GM12878 (cell line): Measurements from ENCODE around the gene SERPINE2.

Source experiments
- CREB1 ChIP-seq: IDR thresholded peaks from 2 replicates; pipeline ENCODE4 v1.6.1; 2012; ENCODE audit warnings: low read depth, mild to moderate bottlenecking, inconsistent platforms
- TAF1 ChIP-seq: IDR thresholded peaks from 2 replicates; pipeline ENCODE4 v1.6.1; 2011; ENCODE audit warnings: mild to moderate bottlenecking, low read depth, low read length, borderline replicate concordance
- TF ChIP-seq, protein P1 (sequence below): IDR thresholded peaks from 2 replicates; pipeline ENCODE4 v1.6.1; 2012; ENCODE audit warnings: low read depth, low read length, improper control_type of control experiment
- TF ChIP-seq, protein P2 (sequence below), 3 experiments: IDR thresholded peaks in 2 of 3; conservative IDR thresholded peaks in 1 of 3; 2 replicates each; pipeline ENCODE4 v1.5.1; 2011; ENCODE audit warnings: low read depth in 3 of 3, low read length in 3 of 3, mild to moderate bottlenecking in 3 of 3, control low read depth in 2 of 3, moderate library complexity in 2 of 3, inconsistent platforms in 1 of 3, mixed read lengths in 1 of 3; ENCODE audit not compliant: control insufficient read depth in 2 of 3, insufficient read depth in 1 of 3; ENCODE audit errors: extremely low read depth in 1 of 3
- TF ChIP-seq, protein P3 (sequence below): IDR thresholded peaks from 2 replicates; pipeline ENCODE4 v1.6.1; 2011; ENCODE audit warnings: mild to moderate bottlenecking, low read depth, low read length, moderate library complexity; ENCODE audit not compliant: insufficient replicate concordance

DNA sequence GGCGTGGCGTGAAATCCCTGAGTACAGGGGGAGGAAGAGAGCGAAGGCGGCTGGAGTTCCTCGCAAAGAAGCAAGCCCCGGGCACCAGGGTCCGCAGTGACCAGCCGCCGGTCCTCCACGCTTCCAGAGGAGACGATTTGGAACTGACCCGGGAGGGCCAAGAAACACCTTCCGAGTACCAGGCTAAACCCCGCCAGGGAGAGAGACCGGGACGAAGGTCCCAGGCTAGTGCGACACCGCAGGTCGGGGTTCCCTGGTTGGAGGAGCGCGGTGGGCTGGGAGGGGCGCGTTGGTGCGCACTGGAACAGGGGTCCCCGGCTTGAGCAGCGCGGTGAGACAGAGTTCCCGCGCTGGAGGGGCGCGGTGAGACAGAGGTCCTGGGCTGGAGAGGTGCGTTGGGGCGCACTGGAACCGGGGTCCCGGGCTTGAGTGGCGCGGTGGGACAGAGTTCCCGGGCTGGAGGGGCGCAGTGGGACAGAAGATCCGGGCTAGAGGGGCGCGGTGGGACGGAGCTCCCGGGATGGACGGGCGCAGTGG, 94.9 kb downstream of the SERPINE2 start:
- TF ChIP-seq, protein P1, sequence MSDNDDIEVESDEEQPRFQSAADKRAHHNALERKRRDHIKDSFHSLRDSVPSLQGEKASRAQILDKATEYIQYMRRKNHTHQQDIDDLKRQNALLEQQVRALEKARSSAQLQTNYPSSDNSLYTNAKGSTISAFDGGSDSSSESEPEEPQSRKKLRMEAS = no peak
- TF ChIP-seq TAF1 (no peak), CREB1 (no peak)
- TF ChIP-seq, protein P2, sequence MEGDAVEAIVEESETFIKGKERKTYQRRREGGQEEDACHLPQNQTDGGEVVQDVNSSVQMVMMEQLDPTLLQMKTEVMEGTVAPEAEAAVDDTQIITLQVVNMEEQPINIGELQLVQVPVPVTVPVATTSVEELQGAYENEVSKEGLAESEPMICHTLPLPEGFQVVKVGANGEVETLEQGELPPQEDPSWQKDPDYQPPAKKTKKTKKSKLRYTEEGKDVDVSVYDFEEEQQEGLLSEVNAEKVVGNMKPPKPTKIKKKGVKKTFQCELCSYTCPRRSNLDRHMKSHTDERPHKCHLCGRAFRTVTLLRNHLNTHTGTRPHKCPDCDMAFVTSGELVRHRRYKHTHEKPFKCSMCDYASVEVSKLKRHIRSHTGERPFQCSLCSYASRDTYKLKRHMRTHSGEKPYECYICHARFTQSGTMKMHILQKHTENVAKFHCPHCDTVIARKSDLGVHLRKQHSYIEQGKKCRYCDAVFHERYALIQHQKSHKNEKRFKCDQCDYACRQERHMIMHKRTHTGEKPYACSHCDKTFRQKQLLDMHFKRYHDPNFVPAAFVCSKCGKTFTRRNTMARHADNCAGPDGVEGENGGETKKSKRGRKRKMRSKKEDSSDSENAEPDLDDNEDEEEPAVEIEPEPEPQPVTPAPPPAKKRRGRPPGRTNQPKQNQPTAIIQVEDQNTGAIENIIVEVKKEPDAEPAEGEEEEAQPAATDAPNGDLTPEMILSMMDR (IDR thresholded peaks at IDR 0.05 in 2 of 3, conservative IDR thresholded peaks at IDR 0.05 in 1 of 3; ENCODE audit: control insufficient read depth in 2 of 3, extremely low read depth in 1 of 3, insufficient read depth in 1 of 3, low read depth in 3 of 3, low read length in 3 of 3) = no peak; a peak in 1 of 6 replicates
- TF ChIP-seq, protein P3, sequence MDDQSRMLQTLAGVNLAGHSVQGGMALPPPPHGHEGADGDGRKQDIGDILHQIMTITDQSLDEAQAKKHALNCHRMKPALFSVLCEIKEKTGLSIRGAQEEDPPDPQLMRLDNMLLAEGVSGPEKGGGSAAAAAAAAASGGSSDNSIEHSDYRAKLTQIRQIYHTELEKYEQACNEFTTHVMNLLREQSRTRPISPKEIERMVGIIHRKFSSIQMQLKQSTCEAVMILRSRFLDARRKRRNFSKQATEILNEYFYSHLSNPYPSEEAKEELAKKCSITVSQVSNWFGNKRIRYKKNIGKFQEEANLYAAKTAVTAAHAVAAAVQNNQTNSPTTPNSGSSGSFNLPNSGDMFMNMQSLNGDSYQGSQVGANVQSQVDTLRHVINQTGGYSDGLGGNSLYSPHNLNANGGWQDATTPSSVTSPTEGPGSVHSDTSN = no peak
